NCI-H1092 treated with DMSO at 0.1 percent for 48 hours (cell line): ENCODE measurements around the gene SYNDIG1.
"Not testable (repeated sequence)": the region's sequence is repeated elsewhere in the genome, so short reads cannot be mapped to it uniquely, and the experiment has no call there.

Experiments
- DNase-seq: peaks from one replicate; lab custom pipeline; 2025; lab: John Stamatoyannopoulos, UW

The SYNDIG1 gene

DNA sequence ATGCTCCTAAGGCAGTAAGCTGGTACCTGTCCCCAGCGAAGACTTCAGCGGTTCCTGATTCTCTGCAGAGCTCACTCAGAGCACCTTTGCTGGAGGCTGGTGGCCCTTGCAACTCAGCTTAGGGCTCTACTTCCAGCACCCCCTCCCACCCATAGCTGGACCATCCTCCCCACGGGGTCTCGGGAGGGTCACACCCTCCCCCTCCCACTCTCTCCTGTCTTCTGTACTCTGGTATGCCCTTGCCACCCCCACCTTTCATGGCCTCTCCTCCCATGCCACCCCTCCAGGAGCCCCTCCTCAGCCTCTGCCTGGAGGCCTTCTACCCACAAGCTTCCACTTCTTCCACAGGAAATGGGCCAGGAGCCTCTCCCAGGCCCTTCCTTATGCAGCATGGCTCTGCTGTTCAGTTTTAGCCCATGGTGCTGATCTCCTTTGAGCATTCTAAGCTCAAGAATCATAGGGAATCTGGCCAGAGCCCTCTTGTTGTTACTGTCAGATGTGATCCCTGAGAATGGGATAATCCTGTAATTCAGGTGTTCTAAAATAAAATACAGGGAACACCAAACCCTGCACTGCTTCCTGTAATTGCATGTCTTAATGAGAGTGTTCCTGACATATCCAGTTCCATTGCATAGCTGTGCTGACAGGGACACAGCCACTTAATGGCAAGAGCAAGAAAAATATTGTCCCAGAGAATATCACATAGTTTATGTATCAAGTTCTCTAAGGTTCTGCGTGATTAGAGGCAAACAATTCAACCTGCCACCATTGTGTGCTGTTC lies 142.1 kb downstream of the SYNDIG1 start:
- DNase-seq, result no peak

DNA sequence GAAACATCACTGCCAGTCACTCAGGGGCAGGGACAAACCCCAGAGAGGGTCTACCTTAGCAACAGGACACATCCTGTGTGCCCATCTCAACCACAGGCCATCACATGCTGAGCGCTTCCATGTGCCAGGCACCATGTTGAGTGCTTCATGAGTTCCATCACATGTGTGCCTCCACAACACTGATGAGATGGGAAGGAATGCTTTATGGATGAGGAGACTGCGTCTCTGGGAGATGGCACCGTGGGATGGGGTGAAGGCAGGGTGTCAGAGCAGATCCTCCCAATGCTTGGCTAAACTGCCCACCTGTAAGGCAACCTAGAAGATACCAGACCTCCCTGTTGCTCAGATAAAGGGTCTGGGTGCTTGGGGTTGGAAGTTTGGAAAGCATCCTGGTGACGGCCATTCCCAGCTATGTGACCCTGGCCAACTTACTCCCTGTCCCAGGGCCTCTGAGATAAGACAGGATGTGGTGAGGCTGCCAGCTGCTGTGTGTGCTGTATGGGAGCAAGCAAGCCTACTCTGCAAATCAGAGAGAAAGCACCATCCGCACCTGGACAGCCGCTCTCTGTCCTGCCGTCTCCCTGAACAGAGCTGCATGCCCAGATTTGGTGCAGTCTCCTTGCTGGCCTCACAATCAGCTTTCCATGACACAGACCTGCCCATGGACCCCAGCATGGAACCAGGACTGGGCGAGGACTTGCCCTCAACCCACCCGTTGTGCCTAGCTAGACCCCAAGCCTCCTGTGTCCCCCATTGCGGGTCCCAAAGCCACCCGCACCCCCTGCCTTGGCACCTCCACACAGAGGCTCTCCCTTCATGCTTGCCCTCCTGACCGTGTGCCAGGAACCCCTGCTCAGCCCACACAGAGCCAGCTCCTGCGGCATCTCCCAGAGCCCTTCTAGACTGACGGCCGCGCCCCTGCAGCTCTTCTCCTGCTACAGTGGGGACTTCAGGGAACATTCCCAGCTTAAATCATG lies 143.7 kb downstream of the SYNDIG1 start:
- DNase-seq, result no peak

DNA sequence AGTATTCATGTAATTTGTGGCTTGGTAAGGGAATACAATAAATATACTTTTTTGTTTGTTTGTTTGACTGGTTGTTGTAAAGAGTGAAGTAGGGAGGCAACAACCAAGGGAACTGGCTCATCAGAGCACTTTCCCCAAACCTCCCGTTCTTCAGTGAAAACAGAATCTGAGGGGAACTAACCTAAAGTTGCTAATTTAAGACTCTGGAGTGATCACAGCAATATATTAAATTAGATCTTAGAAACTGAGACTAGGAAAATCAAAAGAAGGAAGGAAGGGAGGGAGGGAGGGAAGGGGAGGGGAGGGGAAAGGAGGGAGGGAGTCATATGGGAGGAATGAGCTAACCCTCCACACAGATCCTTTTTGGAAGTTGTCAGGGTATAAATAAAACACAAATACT lies 144.9 kb downstream of the SYNDIG1 start:
- no peak for DNase-seq

DNA sequence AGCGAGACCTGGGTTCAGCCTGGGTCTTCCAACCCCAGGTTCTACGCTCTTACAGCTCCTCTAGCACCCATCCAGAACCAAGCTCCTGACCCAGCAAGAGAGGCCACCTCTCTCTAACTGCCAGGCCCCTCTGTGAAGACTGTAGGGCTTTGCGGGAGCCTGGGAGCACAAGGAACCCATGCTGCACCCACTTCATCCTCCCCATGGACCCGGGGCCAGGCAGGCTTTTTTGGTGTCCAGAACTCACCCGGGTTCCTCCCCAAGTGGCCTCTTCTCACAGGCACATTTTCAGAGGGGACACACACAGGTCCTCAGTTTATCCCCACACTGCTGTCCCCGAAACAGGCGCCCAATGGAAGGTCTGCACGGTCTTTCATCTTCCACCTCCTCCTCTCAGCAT lies 145.9 kb downstream of the SYNDIG1 start:
- DNase-seq, result no peak

DNA sequence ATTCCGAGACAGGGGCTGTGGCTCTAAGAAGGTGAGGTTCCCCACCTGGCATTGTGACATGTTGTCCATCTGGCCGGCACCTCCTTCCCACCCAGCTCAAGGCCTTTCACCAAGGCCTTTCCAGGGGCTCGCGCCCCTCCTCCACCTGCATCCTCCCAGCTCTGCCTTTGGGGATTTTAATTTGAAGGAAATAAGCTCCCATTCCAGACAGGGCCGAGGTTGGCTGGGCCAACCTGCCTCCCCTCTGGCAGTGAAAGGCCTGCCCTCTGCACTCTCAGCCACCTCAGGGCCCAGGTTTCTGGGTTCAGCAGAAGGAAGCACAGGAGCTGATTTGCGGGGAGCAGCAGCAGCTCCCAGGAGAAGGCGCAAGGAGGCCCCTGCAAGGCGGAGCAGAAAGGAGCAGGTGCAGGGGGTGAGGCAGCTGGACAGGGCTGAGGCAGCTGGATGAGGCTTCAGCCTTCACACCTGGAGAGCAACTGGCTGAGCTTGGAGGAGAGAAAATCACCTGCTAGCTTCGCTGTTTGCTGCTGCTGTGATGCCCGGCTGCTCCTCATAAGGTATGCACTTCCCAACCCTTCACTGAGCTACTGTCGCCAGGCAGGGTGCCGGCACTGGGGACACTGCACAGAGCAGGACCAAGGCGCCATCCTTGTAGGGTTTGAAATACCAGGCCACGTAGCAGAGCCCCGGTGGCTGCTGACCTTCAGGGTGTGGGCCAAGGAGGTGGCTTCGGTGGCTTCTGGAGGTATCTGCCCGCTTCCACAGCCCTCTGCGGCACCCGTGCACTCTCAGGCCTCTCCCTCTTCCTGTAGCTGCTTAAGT lies 147.0 kb downstream of the SYNDIG1 start:
- DNase-seq, result no peak

DNA sequence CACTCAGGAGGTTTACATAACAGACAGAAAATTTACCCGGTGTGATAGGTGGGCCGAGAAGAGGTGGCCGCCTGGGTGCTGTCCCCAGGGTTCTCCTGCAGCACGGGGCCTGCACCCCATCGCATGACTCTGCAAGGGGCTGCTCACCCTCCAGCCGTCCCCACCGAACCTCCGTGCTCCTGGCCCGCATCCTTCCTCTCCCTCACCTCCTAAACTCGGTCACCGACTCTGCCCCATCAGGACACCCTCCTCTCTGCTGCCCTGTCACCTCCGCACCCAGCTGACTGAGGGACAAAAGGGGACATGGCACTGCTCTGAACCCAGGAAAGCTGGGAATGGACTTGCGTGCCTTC lies 147.6 kb downstream of the SYNDIG1 start:
- DNase-seq, result no peak

DNA sequence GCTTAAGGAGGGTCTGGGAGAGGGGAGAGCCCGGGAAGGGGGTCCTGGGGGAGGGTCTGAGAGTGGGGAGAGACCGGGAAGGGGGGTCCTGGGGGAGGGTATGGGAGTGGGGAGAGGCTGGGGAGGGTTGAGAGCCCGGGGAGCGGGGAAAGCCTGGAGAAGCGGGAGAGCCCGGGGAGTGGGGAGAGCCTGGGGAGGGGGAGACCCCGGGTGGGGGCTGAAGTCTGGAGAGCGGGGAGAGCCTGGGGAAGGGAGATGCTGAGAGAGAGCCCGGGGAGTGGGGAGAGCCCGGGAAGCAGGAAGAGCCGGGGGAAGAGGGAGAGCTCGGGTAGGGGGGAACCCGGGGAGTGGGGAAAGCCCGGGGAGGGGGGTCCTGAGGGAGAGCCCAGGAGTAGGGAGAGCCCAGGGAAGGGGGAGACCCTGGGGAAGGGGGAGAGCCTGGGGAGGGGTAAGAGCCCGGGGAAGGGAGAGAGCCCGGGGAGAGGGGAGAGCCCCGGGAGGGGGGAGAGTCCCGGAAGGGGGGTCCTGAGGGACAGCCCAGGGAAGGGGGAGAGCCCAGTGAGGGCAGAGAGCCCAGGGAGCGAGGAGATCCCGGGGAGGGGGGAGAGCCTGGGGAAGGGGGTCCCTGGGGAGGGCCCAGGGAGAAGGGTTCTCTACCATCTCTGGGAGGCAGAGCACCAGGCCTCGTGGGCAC lies 148.5 kb downstream of the SYNDIG1 start:
- DNase-seq, result no peak

DNA sequence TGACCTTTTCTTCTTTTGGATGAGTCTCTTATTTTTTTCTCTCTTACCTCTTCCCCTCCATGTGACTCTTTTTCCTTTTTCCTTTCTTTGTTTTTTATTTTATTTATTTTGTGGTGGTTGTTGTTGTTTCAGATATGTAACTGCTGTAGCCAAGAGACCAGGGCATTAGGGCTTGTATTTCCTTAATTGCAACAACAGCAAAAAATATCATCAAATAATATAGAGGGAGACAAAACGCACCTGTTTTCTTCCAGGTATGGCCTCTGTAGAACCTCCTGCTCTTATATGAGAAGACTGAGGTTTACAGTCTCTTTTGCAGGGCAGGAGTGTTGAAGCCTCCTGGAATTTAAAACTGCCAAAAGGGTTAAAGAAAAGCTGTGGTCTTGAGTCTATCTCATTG lies 149.3 kb downstream of the SYNDIG1 start:
- no peak for DNase-seq

DNA sequence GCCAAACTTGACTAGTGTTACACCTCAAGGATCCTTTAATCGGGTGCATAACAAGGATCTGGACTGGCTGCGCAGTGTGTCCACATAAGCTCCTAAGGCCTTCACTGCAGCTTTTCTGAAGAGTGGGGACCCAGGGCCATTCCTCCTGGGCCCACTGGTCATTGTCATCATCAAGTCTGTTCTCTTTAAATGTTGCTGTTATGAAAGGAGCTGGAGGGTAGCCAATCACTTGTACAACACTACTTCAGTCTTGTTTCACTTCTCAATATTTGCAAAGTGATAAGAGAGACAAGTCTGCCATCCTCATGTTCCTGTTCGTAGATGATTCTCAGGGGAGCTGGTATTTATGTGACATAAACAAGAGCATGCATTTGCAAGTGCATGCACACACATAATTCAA lies 149.8 kb downstream of the SYNDIG1 start:
- DNase-seq, result no peak

DNA sequence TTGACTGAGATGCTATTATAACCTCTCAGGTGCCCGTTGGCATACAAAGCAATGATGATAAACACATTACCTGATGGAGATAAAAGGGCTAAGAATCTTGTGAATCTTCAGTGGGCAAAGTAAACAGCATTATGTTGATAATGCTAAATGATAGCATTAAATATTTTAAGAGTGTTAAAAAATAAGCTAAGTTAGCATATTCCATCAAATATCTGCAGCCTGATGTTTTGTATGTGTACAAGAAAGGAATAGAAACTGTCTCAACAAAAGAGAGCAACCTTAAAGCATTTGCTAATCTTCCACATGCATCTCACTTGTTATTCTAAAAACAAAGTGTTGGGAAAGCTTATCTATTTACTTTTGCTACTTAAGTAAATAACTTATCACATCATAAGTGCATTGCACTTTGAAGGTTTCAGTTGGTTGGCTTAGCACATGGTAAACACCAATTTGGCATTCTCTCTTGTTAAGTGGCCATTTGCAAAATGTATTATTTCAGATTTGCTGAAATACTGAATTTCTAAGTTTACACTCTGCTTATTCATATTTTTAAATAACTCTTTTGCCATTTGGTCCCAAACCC lies 151.6 kb downstream of the SYNDIG1 start:
- DNase-seq, result peak; percentile 3

DNA sequence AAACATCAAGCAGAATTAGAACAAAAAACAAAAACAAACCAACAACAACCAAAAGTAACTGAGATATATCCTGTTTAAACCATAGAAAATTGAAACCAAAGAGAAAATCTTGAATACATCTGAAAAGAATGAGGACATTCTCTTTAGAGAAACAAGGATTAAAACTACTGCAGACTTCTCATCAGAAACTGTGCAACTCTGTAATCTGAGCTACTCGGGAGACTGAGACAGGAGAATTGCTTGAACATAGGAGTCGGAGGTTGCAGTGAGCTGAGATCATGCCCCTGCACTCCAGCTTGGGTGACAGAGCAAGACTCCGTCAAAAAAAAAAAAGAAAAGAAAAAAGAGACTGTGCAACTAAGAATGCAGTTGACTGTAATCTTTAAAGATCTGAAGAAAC lies 153.4 kb downstream of the SYNDIG1 start:
- no peak for DNase-seq

DNA sequence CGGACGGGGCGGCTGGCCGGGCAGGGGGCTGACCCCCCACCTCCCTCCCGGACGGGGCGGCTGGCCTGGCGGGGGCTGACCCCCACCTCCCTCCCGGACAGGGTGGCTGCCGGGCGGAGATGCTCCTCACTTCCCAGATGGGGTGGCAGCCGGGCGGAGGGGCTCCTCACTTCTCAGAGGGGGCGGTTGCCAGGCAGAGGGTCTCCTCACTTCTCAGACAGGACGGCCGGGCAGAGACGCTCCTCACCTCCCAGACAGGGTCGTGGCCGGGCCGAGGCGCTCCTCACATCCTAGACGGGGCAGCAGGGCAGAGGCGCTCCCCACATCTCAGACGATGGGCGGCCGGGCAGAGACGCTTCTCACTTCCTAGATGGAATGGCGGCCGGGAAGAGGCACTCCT lies 156.7 kb downstream of the SYNDIG1 start:
- DNase-seq, result not testable (repeated sequence)

DNA sequence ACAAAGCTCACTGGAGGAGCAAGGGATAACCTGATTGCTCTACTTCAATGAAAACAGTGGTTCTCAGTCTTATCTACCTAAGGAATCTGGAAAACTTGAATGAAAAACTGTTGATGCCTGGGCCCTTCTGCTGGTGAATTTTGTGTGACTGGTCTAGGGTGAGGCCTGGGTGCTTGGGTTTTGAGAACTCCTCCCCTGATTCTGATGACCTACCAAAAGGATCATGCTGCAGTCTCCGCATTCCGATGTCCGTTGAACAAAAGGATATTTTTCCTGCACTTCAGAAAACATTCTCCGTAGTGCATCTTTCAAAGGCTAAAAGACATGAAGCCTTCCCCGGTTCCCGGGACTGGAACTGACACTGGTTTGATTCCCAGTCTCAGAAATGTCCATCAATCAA lies 157.9 kb downstream of the SYNDIG1 start:
- no peak for DNase-seq

DNA sequence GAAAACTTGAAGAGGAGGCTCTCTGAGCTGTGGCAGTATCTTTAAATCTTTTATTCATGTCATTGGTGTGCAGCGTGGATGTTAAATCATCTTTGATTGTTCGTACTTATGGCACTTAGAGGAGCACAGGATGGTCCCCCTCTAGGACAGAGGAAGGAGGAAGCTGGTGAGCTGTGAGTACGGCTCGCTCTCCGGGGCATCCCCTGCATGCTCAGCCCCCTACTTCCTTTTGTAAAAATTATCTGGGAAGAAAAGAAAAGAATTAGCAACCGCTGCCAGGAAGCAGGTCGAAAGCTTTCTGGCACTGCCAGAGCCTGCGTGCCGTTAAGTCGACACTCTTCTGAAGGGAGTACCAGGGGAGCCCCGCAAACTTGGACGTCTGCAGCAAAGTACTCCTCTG lies 158.5 kb downstream of the SYNDIG1 start:
- DNase-seq, result no peak

DNA sequence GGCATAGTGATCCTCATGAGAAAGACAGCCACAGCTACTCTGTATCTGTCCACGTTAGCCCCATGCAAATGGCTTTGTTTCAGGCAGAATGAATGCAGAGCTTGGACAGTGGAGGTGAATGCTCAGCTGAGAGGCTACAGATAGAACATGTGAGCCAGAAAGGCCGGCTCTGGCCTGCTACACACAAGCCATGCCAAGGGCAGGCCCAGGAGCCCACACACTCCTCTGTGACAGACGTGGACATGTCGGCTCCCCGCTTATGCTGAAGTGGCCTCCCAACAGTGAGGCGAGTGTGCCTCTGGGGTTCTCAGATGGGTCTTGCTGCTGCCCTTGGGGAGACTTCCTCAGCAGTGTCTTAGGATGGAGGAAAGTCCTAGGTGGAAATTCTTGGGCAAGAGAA lies 159.6 kb downstream of the SYNDIG1 start:
- no peak for DNase-seq

DNA sequence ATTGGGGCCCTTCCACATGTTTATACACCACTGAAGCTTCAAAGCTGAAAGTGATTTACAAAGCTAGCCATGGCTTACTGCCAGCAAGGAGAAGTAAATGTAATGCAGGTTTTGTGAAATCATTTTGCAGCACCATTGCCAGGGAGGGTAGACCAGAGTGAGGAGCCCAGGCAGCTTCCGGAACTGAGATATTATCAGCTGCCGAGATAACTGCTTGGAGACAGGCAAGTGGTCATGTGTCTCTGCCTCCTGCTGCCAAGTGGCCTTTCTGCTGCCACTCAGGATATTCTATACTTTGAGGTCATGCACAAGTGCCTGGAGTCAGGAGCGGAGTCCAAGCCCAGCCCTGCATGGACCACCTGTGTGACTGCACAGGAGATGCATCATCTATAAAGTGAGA lies 160.2 kb downstream of the SYNDIG1 start:
- DNase-seq, result no peak

DNA sequence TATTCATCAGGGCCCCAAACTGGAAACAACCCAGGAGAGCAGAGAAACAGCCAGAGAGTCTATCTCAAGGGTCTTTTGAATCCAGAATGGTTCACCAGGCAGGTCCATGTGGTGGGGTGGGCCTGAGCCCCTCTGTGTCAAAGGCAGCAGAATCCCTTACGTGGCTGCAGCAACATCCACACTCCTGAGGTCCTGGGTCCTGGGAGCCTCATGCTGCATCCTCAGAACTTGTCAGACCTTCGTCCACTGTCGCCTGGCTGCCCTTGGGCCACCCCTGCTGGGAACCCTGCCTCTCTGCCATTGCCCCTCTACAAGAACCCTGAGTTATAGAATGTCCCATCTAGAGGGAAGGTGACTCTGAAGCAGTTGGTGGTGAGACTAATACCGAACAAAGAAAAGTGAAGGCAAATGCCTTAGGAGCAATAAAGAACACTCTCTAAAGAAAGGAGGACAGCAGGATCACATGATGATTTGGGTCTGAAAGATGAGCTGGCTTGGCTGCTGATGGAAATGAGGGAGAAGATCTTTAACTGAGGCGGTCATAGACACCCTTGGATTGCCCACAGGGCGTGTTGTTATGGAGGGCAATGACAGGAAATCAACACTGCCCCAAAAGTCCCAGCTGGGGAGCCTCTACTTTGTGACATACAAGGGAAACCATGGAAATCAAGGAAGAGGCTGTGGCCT lies 161.2 kb downstream of the SYNDIG1 start:
- no peak for DNase-seq

DNA sequence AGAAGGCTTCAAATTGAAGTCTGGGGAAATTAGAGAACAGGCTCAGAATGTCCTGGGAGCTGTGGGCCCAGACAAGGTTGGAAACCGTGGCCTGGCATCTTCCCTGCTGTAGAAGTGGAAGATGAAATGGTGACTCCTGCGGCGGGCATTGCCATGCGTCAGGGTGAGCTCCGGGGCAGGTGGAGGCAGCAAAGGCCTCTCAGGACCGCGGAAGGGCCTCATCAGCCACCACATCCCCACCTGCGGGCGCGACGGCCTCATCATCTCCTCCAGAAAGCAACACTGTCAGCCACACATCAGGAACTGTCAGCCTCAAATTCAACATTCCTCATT lies 161.7 kb downstream of the SYNDIG1 start:
- no peak for DNase-seq

DNA sequence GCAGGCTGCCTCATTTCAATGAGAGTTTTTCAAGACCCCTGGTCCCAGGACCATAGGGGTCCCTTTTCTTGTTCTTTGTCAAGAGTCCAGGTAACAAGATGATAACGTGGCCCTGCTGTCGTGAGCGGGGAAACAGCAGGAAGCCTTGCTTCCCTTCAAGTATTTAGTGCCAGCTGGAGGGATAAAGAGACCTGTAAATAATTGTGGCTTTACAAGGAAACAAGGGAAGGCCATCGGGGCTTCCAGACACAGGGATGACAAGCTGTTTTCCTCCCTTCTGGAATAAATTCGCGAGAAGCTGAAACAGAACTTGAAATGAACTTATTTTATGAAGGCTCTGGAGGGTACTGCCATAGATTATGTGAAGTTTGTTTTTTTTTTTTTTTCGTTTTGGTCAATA lies 163.2 kb downstream of the SYNDIG1 start:
- no peak for DNase-seq

DNA sequence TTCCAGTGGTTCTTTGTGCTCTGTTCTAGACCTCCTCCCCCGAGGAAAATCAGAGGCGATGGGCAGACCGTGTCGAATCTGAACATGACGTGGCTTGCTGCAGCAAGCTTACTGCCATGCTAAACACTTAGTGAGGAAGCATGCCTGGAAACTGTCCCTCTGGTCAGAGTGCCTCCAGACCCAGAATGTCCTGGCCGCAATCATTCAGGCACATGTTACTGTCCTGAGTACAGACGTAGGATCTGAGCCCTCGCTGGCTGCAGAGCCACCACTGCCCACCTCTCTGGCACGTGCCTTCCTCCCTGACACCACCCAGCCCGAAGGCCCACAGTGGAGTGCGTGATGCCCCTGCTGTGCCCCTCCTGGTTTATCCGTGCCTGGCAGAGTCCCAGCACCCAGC lies 163.6 kb downstream of the SYNDIG1 start:
- no peak for DNase-seq

DNA sequence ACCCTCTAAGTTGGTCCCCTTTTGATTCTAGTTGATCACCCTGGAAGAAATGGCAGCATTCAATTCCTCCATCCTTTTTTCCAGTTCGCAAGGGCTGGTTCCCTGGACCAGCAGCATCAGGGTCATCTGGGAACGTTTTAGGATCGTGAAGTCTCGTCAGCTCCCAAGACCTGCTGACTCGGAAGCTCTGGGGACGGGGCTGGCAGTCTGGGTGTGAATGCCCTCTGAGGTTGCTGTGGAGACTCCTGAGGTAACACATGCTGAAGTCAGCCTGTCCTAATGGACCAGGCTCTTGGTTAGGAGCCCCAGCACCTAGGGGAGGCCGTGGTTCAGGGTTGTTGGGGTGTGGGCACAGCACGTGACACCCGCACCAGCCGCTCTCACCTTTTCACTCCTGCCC lies 164.1 kb downstream of the SYNDIG1 start:
- no peak for DNase-seq
